Peyer's patch (tissue), 4 donors: Measurements from ENCODE around the gene PRKAR1B.

Experiments used
- POLR2A ChIP-seq, 2 donors: fragments of 450-650 bp; IDR thresholded peaks; one replicate each; pipeline ENCODE4 v1.5.1; 2017; ENCODE audit warnings: antibody characterized with exemption in 2 of 2, mild to moderate bottlenecking in 2 of 2, moderate library complexity in 2 of 2
- TF ChIP-seq, protein P1 (sequence below), 6 experiments: fragments of 450-650 bp in 4 of 6; fragments of 200-600 bp in 2 of 6; sonication (generic) in 1 of 6; IDR thresholded peaks; one replicate each; pipeline ENCODE4 v1.5.1; 2017 to 2019; ENCODE audit warnings: antibody characterized with exemption in 6 of 6, mild to moderate bottlenecking in 3 of 6, moderate library complexity in 1 of 6

DNA sequence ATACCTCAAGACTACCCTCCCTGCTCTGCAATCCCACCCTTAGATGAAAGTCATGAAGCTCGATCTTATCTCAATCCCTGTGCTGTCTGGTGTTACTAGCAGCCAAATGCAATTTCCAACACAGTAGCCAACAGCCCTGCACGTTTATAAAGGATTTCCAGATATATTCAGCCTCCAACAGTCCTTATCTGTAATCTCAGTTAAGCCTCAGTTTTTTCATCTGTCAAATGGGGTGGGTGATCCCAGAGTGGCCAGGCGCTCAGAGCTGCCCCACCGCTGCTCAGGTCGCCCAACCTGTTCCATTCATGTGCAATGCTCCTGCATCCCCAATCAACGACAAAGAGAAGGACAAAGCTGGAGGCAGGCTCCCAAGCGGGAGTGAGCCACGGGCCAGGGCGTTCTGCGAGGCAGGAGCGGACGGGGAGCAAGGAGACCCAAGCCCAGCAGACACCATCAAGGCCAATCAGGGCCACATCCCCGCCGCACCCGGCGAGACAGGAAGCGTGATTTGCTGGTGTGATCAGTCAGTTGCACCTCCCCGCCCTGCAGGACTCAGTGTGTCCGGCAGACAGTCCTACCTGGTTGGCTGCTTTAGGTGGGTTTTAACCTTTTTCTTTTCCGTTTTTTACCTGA, 227.1 kb downstream of the PRKAR1B start:
- TF ChIP-seq, protein P1, sequence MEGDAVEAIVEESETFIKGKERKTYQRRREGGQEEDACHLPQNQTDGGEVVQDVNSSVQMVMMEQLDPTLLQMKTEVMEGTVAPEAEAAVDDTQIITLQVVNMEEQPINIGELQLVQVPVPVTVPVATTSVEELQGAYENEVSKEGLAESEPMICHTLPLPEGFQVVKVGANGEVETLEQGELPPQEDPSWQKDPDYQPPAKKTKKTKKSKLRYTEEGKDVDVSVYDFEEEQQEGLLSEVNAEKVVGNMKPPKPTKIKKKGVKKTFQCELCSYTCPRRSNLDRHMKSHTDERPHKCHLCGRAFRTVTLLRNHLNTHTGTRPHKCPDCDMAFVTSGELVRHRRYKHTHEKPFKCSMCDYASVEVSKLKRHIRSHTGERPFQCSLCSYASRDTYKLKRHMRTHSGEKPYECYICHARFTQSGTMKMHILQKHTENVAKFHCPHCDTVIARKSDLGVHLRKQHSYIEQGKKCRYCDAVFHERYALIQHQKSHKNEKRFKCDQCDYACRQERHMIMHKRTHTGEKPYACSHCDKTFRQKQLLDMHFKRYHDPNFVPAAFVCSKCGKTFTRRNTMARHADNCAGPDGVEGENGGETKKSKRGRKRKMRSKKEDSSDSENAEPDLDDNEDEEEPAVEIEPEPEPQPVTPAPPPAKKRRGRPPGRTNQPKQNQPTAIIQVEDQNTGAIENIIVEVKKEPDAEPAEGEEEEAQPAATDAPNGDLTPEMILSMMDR (IDR thresholded peaks at IDR 0.05), result no peak
- no peak for TF ChIP-seq POLR2A (IDR thresholded peaks at IDR 0.05)
